GM10248 (cell line): Measurements from ENCODE around the gene PRKCA.

Experiments used
- CTCF ChIA-PET: fragments of 300-600 bp; sonication (Branson Sonifier 250); formaldehyde crosslinking; extraction: SDS; loops from one replicate; lab custom pipeline; 2021; ENCODE audit warnings: antibody characterized with exemption; lab: Yijun Ruan, JAX
- POLR2A ChIA-PET: fragments of 350-650 bp; sonication (Branson Sonifier 250); formaldehyde crosslinking; extraction: SDS; loops from one replicate; lab custom pipeline; 2020; ENCODE audit warnings: antibody characterized with exemption; lab: Yijun Ruan, JAX
- DNase-seq: peaks from one replicate; pipeline ENCODE4 v3.0.0; 2012; ENCODE audit errors: extremely low spot score
- CTCF ChIP-seq: IDR thresholded peaks from 2 replicates; pipeline ENCODE4 v1.5.1; 2012; ENCODE audit warnings: mild to moderate bottlenecking, low read depth; ENCODE audit errors: extremely low read depth, missing control alignments, control extremely low read depth

Gene PRKCA

GRCh38 chr17:66498580-66498979 lies 196.2 kb downstream of the PRKCA start:
- ChIA-PET CTCF (interaction anchor here (0.8 kb wide), 1 partner anchor 117 kb away, joined by 3 read pairs; no protein-coding TSS in a partner anchor), POLR2A (no interaction called here)
- DNase-seq: no peak
- no peak for TF ChIP-seq CTCF

- CTCF ChIA-PET: no interaction called here
- POLR2A ChIA-PET: no interaction called here
- no peak for DNase-seq
- TF ChIP-seq CTCF: no peak
These were observed 204.2 kb downstream of the PRKCA start for GRCh38 chr17:66506641-66507040.

- DNase-seq: no peak
These were observed 204.9 kb downstream of the PRKCA start for GRCh38 chr17:66507103-66507923.

GRCh38 chr17:66507982-66508760 lies 205.8 kb downstream of the PRKCA start:
- no peak for DNase-seq
- POLR2A ChIA-PET: no interaction called here
- CTCF ChIA-PET: interaction anchor here (0.7 to 1.0 kb wide), 2 partner anchors 10 to 59 kb away, joined by 3 read pairs; no protein-coding TSS in a partner anchor
- no peak for TF ChIP-seq CTCF

More at GRCh38 chr17:66507103-66507923, 204.9 kb downstream of the PRKCA start:
- no peak for TF ChIP-seq CTCF
- CTCF ChIA-PET: interaction anchor here (0.7 to 1.0 kb wide), 2 partner anchors 11 to 59 kb away, joined by 3 read pairs; no protein-coding TSS in a partner anchor
- POLR2A ChIA-PET: no interaction called here

- no peak for DNase-seq
- ChIA-PET CTCF (no interaction called here), POLR2A (no interaction called here)
- no peak for TF ChIP-seq CTCF
These were observed 206.8 kb downstream of the PRKCA start for GRCh38 chr17:66508896-66509844.

GRCh38 chr17:66509926-66510325 lies 207.5 kb downstream of the PRKCA start:
- CTCF ChIA-PET: no interaction called here
- DNase-seq: no peak
- TF ChIP-seq CTCF: no peak
- POLR2A ChIA-PET: no interaction called here
